CD14-positive monocyte (primary cell): Measurements from ENCODE around the gene SULT1C2. TPM values are rescaled to one million over a fixed set of nuclear protein-coding genes. Genes with fewer than 3 reads are reported as not detected.
A peak's percentile ranks its signal among the peaks of the same experiment; 100 is the strongest.

Experiments used
- DNase-seq, 3 donors: peaks; one replicate each; pipeline ENCODE4 v3.0.0-alpha.2; 2011 to 2022
- H2AFZ ChIP-seq: 2 replicates; pipeline ENCODE4 v1.6.0; 2012; ENCODE audit warnings: mild to moderate bottlenecking, low read depth, low read length, inconsistent platforms; ENCODE audit not compliant: insufficient read depth, poor library complexity, severe bottlenecking
- H3K27ac ChIP-seq, 2 donors: 1 replicate in 1 of 2; 2 replicates in 1 of 2; pipeline ENCODE4 v1.5.1; 2012 to 2013; ENCODE audit warnings: low read length in 2 of 2, control low read depth in 1 of 2, inconsistent platforms in 1 of 2, low read depth in 1 of 2, mild to moderate bottlenecking in 1 of 2
- H3K27me3 ChIP-seq, 2 donors: one replicate each; pipeline versions ENCODE4 v1.6.0 to v1.6.1; 2011 to 2013; ENCODE audit warnings: low read length in 2 of 2; ENCODE audit not compliant: control insufficient read depth in 2 of 2, insufficient read depth in 2 of 2
- H3K36me3 ChIP-seq, 2 donors: replicated peaks in 1 of 2; 1 replicate in 1 of 2; 2 replicates in 1 of 2; pipeline versions ENCODE4 v1.5.1 to v1.6.1; 2012 to 2013; ENCODE audit warnings: low read length in 2 of 2, control low read depth in 1 of 2, inconsistent platforms in 1 of 2, mild to moderate bottlenecking in 1 of 2; ENCODE audit not compliant: insufficient read depth in 2 of 2, control insufficient read depth in 1 of 2
- H3K4me1 ChIP-seq, 2 donors: 1 replicate in 1 of 2; 2 replicates in 1 of 2; pipeline versions ENCODE4 v1.5.1 to v1.6.1; 2012 to 2013; ENCODE audit warnings: low read length in 2 of 2, control low read depth in 1 of 2, inconsistent platforms in 1 of 2, mild to moderate bottlenecking in 1 of 2, moderate library complexity in 1 of 2; ENCODE audit not compliant: insufficient read depth in 2 of 2, control insufficient read depth in 1 of 2
- H3K4me2 ChIP-seq: replicated peaks from 2 replicates; pipeline ENCODE3; 2012; ENCODE audit warnings: low read length, moderate library complexity, mild to moderate bottlenecking; ENCODE audit not compliant: poor library complexity, severe bottlenecking; ENCODE audit errors: extremely low read depth
- H3K4me3 ChIP-seq, 3 experiments: fragments of 200-600 bp in 1 of 3; sonication (generic) in 1 of 3; replicated peaks in 1 of 3; 1 replicate in 2 of 3; 2 replicates in 1 of 3; pipeline ENCODE4 v1.5.1; 2011 to 2013; ENCODE audit warnings: low read length in 3 of 3, mild to moderate bottlenecking in 3 of 3, control low read depth in 2 of 3, low read depth in 2 of 3, inconsistent platforms in 1 of 3, moderate library complexity in 1 of 3
- H3K79me2 ChIP-seq: 2 replicates; pipeline ENCODE4 v1.6.0; 2012; ENCODE audit warnings: mild to moderate bottlenecking, control low read depth, inconsistent platforms, low read length, moderate library complexity; ENCODE audit not compliant: insufficient read depth
- H3K9ac ChIP-seq: 2 replicates; pipeline ENCODE4 v1.6.0; 2017; ENCODE audit warnings: low read length, mild to moderate bottlenecking; ENCODE audit not compliant: insufficient read depth, poor library complexity, severe bottlenecking
- H3K9me3 ChIP-seq, 2 donors: replicated peaks in 1 of 2; 1 replicate in 1 of 2; 2 replicates in 1 of 2; pipeline versions ENCODE4 v1.5.1 to v1.6.1; 2012 to 2013; ENCODE audit warnings: low read length in 2 of 2, control low read depth in 1 of 2; ENCODE audit not compliant: control insufficient read depth in 1 of 2, insufficient read depth in 1 of 2
- H4K20me1 ChIP-seq: 2 replicates; pipeline ENCODE4 v1.6.0; 2012; ENCODE audit warnings: mild to moderate bottlenecking, low read length, control low read depth, moderate library complexity; ENCODE audit not compliant: insufficient read depth
- H3K27ac Mint-ChIP-seq, 7 donors: one replicate each; pipeline ENCODE4 v1.8.0; 2020; ENCODE audit warnings: mild to moderate bottlenecking in 7 of 7, mixed read lengths in 7 of 7, moderate library complexity in 6 of 7, inconsistent platforms in 2 of 7
- H3K27me3 Mint-ChIP-seq, 3 donors: one replicate each; pipeline ENCODE4 v1.8.0; 2021 to 2022; ENCODE audit warnings: low read depth in 3 of 3, mild to moderate bottlenecking in 3 of 3, mixed read lengths in 3 of 3, moderate library complexity in 3 of 3, inconsistent platforms in 1 of 3
- H3K36me3 Mint-ChIP-seq, 2 donors: one replicate each; pipeline ENCODE4 v1.8.0; 2020; ENCODE audit warnings: mixed read lengths in 2 of 2, inconsistent platforms in 1 of 2, mild to moderate bottlenecking in 1 of 2
- H3K4me1 Mint-ChIP-seq: one replicate; pipeline ENCODE4 v1.8.0; 2020; ENCODE audit warnings: mild to moderate bottlenecking, mixed read lengths
- H3K4me3 Mint-ChIP-seq, 2 donors: one replicate each; pipeline ENCODE4 v1.8.0; 2020; ENCODE audit warnings: mild to moderate bottlenecking in 2 of 2, mixed read lengths in 2 of 2, moderate library complexity in 1 of 2
- H3K9me3 Mint-ChIP-seq, 7 donors: one replicate each; pipeline ENCODE4 v1.8.0; 2020 to 2022; ENCODE audit warnings: mixed read lengths in 7 of 7, mild to moderate bottlenecking in 6 of 7, moderate library complexity in 6 of 7, inconsistent platforms in 2 of 7
- CTCF ChIP-seq: fragments of 200-600 bp; IDR thresholded peaks from one replicate; pipeline ENCODE4 v1.8.0; 2022; ENCODE audit warnings: antibody characterized with exemption, mild to moderate bottlenecking
- WGBS: methylation state at CpG from one replicate; pipeline ENCODE4 v1.1.5; 2013; ENCODE audit warnings: missing lambda C conversion rate; ENCODE audit not compliant: insufficient coverage; 5-methylcytosine and 5-hydroxymethylcytosine counted together
- intact Hi-C, 2 donors: fragments of 100-400 bp; cut with micrococcal nuclease; formaldehyde crosslinking; loops; one replicate each; pipeline versions ENCODE4 v1.15.0 to v1.15.1; 2023
- polyA plus RNA-seq, 3 donors: library from polyadenylated mRNA; depleted of rRNA in 1 of 3; unstranded in 2 of 3; stranded (reverse) in 1 of 3; fragments of 300-500 nt in 2 of 3; fragments of >200 nt in 1 of 3; fragmentation: Illumina TruSeq in 2 of 3; gene quantifications; 1 replicate in 2 of 3; 2 replicates in 1 of 3; pipeline ENCODE4 v1.2.3, GENCODE V29; 2012 to 2021

The SULT1C2 gene
- polyA plus RNA-seq, 3 donors, result not detected

GRCh38 chr2:108301558-108301957, 12.9 kb downstream of the SULT1C2 start:
- Histone ChIP-seq H3K9me3 (no peaks in the 10 kb centered on the region), H3K4me1 (no peaks in the 10 kb centered on the region), H3K9ac (no peak overlapping the region), H4K20me1 (no peaks in the 10 kb centered on the region), H3K79me2 (no peaks in the 10 kb centered on the region), H3K36me3 (no peaks in the 10 kb centered on the region), H3K27me3 (no peaks in the 10 kb centered on the region), H3K27ac (no peak overlapping the region), H3K4me2 (no peak overlapping the region), H3K4me3 (no peak overlapping the region), H2AFZ (no peak overlapping the region)
- DNase-seq, result no peak
- Mint-ChIP-seq H3K9me3 (peaks cover 0 to 6% (median 2%) of the 10 kb centered on the region in 7 donors), H3K27ac (peak overlapping the region in 1 of 7 donors; percentile 48), H3K36me3 (no peaks in the 10 kb centered on the region), H3K4me1 (no peaks in the 10 kb centered on the region), H3K27me3 (peaks cover 0 to 1% (median 0%) of the 10 kb centered on the region in 3 donors), H3K4me3 (no peak overlapping the region)
- no peak for TF ChIP-seq CTCF
- intact Hi-C loops, result no loop called here
- 95% methylated on average over 6 of the region's 7 CpGs for WGBS

GRCh38 chr2:108304975-108305374, 16.3 kb downstream of the SULT1C2 start:
- H4K20me1 ChIP-seq, result no peaks in the 10 kb centered on the region
- H3K9me3 ChIP-seq, result no peaks in the 10 kb centered on the region
- intact Hi-C loops, result no loop called here
- no peak overlapping the region for H3K9ac ChIP-seq
- no peaks in the 10 kb centered on the region for H3K79me2 ChIP-seq
- Mint-ChIP-seq H3K27me3 (peaks cover 0 to 2% (median 1%) of the 10 kb centered on the region in 3 donors), H3K27ac (no peak overlapping the region), H3K4me3 (no peak overlapping the region), H3K4me1 (no peaks in the 10 kb centered on the region), H3K36me3 (no peaks in the 10 kb centered on the region), H3K9me3 (peaks cover 0 to 9% (median 0%) of the 10 kb centered on the region in 7 donors)
- no peak overlapping the region for H3K4me2 ChIP-seq
- no peaks in the 10 kb centered on the region for H3K27me3 ChIP-seq
- no peak for TF ChIP-seq CTCF
- 100% methylated on average over 1 of the region's 2 CpGs for WGBS
- no peak overlapping the region for H3K27ac ChIP-seq
- DNase-seq, result no peak
- H3K4me3 ChIP-seq, result no peak overlapping the region
- H3K36me3 ChIP-seq, result no peaks in the 10 kb centered on the region
- H3K4me1 ChIP-seq, result no peaks in the 10 kb centered on the region
- no peak overlapping the region for H2AFZ ChIP-seq
